ENCODE data around the gene ACTR8.

ACTR8 gene

DNA sequence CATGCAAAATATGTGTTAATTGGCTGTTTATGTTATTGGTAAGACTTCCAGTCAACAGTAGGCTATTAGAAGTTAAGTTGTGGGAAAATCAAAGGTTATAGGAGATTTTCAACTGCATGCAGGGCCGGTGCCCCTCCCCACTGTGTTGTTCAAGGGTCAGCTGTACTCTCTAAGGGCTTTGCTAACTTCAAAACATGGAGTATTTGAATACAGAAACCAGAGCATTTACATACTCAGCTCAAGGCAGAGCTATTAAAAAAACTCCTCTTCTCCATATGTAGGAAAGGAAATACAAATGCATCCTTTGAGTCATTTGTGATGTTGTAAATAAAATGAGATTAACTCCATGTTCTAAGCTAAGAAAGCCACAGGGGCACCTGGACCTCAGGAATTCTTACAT lies 18.8 kb downstream of the ACTR8 start:
- no peak for DNase-seq (ENCODE audit: low spot score)

DNA sequence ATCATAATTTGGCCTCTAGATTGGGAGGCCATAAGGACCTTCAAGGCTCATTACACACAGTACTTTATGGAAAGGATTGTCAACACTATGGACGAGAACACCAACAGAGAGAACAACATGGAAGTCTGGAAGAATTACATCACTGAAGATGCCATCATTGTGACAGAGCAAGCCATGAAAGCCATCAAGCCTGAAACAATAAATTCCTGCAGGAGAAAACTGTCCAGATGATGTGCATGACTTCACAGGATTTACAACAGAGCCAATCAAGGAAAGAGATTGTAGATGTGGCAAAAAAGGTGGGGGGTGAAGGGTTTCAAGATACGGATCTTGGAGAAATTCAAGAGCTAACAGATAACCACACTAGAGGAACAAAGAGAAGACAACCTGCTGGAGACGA lies 19.7 kb downstream of the ACTR8 start:
- no peak for DNase-seq (ENCODE audit: low spot score)

DNA sequence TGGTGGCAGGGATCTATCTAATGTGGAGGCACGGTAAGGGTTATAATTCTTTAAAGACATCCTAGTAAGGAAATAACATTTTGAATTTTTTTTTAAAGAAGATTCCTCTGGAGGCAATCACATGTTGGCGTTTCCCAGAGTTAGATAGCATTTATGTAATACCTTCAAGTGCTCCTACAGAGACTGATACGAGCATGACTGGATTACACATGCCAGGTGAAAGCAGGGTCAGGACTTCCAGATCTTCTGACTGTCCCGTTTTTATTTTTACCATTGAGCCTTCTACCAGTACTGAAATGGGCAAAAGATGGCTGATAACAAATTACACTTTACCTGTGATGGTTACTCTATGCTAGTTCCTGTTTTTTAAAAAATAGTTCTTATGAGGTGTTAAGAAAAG lies 21.8 kb downstream of the ACTR8 start:
- no peak for DNase-seq (ENCODE audit: low spot score)

DNA sequence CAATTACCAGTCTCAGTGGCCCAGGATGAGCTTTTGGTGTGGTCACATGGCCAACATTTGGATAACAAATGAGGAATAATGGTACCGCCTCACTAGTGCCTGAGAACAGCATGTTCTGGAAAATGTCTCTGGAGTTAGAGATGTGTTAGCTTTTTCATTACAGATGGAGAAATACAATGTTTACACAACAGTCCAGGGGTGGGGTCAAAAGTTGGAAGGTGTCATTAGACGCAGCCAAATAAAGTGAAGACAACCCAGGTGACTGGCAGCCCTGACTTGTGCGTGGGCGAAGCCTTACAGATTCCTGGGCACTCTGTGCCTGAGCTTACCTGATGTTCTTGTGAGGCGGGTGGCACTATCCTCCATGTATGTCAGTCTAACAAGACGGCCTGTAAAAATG lies 22.8 kb downstream of the ACTR8 start:
- DNase-seq (ENCODE audit: low spot score) = no peak

DNA sequence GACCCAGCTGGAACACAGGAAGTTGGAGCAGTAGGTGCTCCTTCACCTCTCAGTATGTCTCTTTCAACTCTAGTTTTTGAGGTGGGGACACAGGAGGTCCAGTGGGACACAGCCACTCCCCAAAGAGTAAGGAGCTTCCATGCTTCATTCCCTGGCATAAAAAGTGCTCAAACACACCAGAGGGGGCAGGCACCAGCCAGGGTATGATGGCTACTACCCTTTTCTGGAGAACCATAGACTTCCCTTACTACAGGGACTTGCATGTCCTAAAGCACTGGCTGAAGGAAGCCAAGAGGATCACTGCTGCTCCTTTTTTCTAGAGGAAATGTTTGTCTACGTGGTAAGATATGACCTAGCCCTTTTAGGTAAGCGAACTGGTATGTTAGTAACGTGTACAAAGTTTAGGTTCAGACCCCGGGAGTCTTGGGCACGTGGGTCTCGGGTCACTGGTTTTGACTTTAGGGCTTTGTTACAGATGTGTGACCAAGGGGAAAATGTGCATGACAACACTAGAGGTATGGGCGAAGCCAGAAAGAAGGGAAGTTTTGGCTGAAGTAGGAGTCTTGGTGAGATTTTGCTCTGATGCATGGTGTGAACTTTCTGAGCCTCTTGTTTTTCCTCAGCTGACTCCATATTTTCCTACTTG lies 23.7 kb downstream of the ACTR8 start:
- DNase-seq (ENCODE audit: low spot score) = no peak

DNA sequence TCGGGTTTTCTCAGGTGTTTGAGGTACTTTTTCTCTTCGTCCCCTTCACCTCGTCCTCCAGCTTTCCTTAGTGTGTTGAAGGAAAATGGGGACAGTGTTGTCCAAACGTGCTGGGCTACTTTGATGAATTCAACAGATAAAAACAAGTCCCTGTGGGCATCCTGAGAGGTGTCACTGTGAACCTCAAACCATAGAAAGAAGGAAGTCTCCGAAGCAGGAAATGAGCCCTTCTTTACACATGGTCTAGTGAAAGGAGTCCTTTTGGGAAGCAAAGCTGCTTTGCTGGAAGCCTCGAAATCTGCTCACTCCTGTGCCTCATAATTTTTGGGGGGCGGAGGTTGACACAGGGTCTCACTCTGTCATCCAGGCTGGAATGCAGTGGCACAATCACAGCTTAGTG lies 25.0 kb downstream of the ACTR8 start:
- no peak for DNase-seq (ENCODE audit: low spot score)

DNA sequence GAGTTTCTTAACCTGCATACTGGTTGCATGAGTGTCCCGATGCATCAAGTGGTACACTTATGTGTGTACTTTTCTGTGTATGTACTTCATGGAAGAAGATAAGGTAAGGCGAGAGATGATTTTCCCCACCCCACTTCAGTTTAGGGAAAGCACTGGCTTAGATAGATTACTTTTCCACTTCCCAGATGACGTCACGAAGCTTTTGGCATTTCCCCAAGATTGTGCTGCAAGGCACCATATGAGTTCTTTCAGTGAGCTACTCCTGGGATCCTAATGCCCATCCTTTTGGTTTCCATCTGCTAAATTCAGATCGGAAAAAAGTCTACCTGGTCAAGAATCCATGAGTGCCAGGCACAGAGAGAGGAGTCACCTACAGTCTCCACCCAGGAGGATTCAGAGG lies 31.1 kb downstream of the ACTR8 start:
- no peak for DNase-seq (ENCODE audit: low spot score)

DNA sequence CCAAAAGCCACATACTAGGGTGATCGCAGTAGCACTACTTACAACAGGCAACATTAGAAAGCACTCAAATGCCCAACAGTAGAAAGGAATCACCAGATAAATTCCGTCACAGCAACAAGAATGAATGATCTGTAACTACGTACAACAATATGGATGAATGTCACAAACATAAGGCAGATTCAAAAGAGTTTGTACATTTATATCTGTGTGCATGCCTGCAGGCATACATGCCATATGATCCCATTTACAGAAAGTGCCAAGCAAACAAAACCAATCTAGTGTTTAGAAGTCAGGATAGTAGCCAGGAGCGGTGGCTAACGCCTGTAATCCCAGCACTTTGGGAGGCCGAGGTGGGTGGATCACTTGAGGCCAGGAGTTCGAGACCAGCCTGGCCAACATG lies 32.0 kb downstream of the ACTR8 start:
- DNase-seq (ENCODE audit: low spot score) = no peak

DNA sequence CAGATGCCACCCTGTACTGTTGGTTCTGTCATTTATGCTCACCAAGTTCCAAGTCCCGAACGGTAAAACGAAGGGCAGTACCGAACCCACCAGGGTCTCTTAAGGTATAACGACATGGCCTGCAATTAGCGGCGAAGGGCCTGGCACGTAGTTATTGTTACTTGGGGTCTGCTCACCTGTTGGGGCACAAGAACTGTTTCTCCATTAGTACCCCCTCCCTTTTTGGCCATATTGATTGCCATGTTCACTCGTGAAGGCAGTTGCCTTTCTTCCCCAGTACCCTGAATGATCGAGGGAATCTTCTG lies 35.1 kb downstream of the ACTR8 start:
- DNase-seq (ENCODE audit: low spot score) = no peak

DNA sequence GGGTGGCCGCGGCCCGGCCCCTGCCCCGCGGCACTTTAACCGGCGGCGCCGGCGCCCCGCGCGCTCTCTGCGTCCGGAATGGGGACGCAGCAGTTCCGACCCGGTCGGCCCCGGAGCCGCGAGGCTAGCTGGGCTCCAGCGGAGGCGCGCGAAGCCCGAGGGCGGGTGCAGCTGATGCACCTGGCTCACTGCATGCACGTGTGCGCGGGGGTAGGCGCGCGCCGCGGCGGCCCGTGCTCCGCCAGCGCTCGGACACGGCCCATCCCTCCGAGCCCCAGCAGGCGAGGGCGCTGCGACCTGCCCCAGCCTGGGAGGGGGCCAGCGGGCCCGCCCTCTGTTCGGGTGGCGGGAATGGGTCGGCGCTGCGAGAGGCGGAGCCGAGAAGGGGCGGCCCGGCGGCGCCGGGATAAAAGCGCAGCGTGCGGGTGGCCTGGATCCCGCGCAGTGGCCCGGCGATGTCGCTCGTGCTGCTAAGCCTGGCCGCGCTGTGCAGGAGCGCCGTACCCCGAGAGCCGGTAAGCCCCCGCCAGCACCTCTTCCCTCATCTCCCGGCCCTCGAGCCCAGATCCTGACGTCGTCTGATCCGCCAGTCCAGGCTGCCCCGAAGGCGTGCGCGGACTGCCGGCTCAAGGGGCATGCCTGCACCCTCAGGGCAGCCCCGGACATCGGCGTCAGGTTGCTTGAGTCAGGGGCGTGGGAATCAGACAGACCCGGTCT lies 35.7 kb downstream of the ACTR8 start, which contains the start of the genes CHDH and IL17RB:
Gene CHDH (minus strand): TSS at position 286 of the 717 bp plus-strand sequence. CDS start 22,411 bp downstream, outside the sequence.
Gene IL17RB (plus strand): TSS at position 435 of the 717 bp plus-strand sequence. CDS start 21 bp downstream, at position 456.
- DNase-seq (ENCODE audit: low spot score) = no peak

DNA sequence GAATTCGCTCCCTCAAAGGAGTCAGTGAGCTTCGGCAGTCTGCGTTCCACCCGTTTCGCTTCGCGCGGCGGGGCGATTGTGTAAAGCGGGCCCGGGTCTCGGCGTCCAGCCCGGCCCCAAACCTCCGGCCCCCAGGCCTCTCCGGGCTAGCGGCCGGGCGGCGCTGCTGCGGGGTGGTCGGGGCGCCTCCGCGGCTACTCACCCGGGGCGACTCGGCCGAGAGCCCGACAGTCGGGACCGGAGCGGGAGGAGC lies 36.1 kb downstream of the ACTR8 start:
- no peak for DNase-seq (ENCODE audit: low spot score)

DNA sequence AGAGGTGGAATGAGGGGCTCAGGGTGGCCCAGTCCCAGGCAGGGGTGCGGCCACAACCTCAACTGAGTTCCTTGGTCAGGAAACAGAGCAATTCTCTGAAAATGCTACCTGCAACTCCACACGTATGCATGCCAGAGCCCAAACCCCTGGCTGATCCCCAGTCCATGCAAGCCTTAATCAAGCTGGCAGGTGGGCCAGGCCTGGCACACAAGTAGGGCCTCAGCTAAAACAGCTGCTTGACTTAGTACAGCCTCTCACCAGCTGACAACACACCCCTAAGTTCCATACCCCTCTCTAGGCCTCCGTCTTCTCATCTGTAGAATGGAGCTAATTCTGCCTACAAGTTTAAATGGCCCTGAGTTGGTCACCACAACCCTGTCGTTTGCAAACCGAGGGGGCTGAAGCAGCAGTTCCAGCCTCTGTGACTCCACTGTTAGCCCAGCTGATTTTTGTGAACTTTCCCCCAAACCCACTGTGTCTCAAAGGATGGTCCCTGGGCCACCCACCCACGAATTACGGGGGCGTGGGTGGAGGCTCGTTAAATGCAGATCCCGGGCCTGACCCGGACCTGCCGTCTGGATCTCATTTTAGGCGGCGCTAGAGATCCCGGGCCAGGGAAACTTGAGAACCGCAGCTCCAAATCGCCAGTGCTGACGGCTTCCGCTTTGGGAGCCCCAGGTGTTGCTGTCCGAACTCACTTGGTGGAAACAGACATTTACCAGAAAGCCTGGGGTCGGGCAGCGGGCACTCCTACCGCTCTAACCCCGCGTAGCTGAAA lies 36.7 kb downstream of the ACTR8 start:
- no peak for DNase-seq (ENCODE audit: low spot score)

DNA sequence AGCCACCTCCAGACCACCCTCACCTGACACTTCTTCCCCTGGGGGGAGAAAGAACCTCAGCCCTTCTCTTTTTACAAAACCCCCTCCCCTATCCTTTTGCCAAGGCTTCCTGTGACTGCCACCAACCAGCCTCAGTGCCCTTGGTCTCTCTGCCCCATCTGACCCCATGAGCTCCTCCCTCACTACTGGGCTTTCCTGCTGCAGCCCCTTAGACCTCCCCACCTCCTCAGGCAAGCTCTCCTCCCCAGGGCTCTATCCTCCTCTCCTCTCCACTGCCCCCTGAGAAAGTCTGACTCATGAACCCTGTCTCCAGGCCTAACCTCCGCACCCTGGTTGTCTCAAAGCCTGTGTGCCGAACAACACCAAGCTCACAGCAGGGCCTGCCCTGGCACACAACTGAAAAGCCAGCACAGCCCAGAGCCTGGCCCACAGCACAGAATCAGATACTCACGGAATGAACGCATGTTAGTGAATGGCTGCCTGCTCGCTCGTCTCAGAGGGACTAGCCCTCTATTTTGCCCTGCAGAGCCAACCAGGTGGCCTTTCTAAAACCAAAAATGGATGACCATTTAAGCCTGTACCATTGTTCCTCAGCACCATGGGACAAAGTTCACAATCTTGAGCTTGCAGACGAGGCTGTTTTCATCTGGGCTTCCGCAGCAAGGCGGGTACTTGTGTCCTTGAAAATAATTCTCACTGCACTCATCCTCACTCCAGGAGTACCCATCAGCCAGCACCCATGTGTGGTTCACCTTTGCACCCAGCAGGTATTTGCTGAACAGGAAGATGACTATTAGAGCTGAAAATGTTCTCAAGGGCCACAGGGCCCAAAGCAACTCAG lies 37.5 kb downstream of the ACTR8 start:
- DNase-seq (ENCODE audit: low spot score) = no peak

DNA sequence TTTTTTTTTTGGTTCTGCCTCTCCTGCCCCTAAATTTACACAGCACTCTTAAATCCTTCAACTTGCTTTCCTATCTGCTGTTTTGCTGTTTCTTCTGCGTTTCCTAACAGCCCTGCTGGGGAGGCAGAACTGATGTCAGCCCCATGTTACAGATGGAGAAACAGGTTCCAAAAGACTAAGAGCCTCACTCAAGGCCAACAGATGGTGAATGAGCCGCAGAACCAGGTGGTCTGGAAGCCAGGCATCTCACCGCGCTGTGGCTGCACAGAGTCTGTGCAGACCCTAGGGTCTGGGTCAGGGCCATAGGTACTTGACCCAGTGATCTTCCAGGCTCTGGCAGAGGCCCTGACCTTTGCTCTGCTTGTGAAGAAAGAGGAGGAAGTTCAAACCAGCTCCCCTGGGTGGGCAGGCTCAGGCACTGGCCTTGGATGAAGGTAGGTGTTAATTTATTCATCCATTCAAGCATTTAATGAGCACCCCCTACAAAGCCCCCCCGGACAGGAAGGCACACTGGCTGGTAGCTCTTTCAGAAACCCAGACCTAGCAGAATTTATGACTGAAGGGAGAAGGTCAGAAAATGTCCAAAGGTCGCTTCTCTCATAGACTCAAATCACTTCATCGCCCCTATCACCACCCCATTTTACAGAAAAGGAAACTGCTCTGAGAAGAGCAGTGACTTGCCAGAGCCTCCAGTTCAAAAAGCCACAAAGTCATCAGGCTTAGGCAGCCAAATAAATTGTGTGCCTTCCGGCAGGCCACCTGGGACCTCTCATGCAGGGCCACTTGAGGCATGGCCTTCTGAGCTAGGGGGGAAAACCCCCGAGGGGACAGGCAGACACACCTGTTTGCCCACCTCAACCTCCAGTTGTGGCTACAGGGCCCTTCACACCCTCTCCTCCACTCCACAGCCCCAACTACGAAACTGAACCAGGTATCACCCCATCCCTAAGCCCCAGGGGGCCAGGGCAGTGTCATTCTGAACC lies 38.5 kb downstream of the ACTR8 start:
- DNase-seq (ENCODE audit: low spot score) = no peak

DNA sequence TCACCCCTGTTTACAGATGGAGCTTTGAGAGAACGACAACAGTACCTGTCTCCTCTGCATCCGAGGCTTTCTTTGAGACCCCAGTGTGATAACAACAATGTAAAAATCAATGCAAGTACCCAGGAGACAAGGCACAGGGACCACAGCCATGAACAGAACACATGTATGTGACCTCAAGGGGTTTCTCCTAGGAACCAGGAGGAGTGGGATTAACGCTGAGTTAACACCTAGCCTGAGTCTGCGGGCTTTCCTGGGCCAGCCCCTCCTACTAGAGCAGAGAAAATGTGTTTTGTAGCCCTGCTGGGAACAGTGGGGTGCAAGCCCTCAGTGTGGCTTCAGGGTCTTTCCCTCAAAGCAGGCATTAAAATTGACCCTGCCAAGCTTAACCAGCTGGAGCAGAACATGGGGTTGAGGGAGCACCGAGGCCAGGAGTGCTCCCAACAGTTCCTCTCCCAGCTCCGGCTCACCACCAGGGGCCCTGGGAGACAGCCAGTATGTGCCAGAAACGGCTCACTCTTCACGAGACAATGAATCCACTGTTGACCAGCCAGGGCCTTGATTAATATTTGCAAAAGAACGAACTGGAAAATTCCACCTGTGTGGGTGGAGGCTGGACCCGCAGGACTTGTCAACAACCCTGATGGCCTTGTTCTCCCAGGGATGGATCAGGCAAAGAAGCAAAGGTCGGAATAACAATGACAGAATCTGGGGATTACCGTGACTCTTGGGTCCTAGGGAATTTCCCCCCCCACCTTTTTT lies 39.3 kb downstream of the ACTR8 start:
- no peak for DNase-seq (ENCODE audit: low spot score)

DNA sequence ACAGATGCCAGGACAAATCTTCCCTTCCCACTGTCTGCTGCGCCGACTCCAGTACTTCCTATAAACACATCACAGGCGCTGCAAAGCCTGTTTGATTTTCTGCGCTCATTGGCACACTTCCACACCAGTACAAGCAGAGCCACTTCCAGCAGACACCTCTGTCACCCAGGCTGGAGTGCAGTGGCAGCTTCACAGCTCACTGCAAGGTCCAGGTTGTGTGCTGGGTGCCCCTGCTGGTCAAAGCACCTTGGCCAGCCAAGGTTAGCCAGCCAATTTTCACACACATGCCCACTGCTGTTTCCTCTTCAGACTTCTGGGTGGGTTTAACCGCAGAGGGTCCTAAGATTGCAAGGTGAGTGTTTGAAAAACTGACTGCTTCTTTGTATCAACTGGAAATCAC lies 40.7 kb downstream of the ACTR8 start:
- no peak for DNase-seq (ENCODE audit: low spot score)

DNA sequence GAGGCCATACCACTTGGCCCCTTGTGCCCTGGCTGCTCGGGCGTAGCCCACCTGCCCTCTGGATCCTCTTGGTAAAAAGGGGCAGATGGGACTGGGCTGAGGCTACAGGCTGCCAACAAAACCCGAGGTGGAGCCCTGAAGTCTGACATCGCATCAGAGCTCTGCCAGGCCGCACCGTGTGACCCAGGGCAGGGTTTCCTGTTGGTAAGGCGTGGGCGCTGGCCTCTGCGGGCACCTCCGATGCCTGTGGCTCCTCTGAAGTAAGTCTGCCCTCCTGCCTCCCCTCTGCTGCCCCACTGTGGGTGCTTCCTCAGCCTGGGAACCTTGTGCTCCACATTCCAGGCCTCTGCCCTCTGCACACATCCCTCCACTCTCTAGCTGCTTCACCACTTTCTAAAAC lies 44.6 kb downstream of the ACTR8 start:
- DNase-seq (ENCODE audit: low spot score) = no peak

DNA sequence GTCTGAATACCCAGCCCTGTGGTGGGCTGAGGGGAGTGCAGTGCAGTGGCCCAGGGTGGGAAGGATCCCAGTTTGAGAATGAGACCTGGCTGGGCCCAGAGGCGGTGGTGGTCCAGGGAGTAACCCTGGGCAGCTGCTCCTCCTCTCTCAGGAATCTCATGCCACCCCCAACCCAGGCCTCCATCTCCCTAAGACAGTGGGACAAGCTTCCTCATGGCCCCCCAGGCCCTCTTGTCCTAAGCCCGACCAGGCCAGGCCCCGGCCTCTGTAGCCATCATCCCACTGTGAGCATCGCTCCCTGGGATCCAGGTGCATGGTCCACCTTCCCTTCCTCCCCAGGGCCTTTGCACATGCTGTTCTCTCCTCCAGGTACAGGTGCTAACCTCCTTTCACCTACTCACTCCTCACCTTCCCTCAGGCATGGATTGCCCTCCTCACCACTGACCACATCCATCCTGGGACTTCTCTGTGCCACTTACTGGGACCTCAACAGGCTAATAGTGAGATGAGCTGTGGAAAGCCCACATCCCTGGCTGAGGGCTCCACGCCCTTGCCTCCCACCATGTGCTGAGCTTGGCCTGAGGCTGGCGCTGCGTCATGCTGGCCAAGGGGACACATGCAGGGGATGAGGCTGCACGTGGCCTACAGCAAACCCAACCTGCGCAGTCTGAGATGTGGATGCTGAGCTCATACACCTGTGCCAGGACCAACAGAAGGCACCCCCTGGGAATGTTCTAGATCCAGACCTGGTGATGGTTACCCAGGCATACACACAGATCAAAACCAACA lies 45.7 kb downstream of the ACTR8 start:
- DNase-seq (ENCODE audit: low spot score) = no peak

DNA sequence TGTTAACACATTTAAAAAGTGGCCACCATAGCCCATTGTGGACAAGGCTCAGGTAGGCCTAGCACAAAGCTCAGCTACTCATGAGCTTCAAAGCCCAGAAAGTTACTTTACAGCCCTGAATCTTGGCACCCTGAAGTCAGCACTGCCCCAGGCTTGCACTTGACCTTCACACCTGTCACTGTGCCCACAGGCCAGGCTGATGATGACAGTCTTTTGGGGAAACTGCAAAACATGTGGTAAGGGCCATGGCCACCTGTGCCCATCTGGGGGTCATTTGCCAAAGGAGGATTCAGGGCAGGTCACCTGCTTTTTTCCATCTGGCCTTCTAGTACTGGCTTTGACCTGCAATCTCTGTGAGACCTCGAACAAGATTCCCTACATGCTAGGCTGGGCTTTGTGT lies 46.7 kb downstream of the ACTR8 start:
- DNase-seq (ENCODE audit: low spot score) = no peak
